Epithelial cell of proximal tubule (primary cell): ENCODE data around the gene C1orf122. TPM values are rescaled to one million over a fixed set of nuclear protein-coding genes. Genes with fewer than 3 reads are reported as not detected.
"Not testable (repeated sequence)": the region's sequence is repeated elsewhere in the genome, so short reads cannot be mapped to it uniquely, and the experiment has no call there.

Experiments used
- DNase-seq: peaks from one replicate; pipeline ENCODE4 v3.0.0-alpha.2; 2011; ENCODE audit warnings: low read depth
- H3K4me3 ChIP-seq: 2 replicates; pipeline ENCODE4 v1.5.1; 2011; ENCODE audit warnings: low read depth, mild to moderate bottlenecking, low read length
- CTCF ChIP-seq: conservative IDR thresholded peaks from 2 replicates; pipeline ENCODE4 v1.5.1; 2012; ENCODE audit warnings: low read depth, mild to moderate bottlenecking, low read length
- total RNA-seq: library from RNA; depleted of rRNA; stranded (reverse); fragments of >200 nt; gene quantifications from 2 replicates; pipeline ENCODE4 v1.2.3, GENCODE V29; 2015

The C1orf122 gene
- total RNA-seq, 1 donor from 2014 or later: 95.2 TPM

- no peak for DNase-seq
- H3K4me3 ChIP-seq: no peak within 1 kb of the TSS
- TF ChIP-seq CTCF: no peak
Measured at GRCh38 chr1:37764888-37765441, 42.6 kb upstream of the C1orf122 start, which contains the start of gene EPHA10. Gene EPHA10 (minus strand): TSS chr1:37765120. CDS start chr1:37765066, 54 bp downstream.

- H3K4me3 ChIP-seq: no peak overlapping the region
- no peak for TF ChIP-seq CTCF
- DNase-seq: no peak
Measured at GRCh38 chr1:37765916-37766664, 41.5 kb upstream of the C1orf122 start.

GRCh38 chr1:37767488-37767887 lies 40.1 kb upstream of the C1orf122 start:
- H3K4me3 ChIP-seq: no peak overlapping the region
- no peak for DNase-seq
- no peak for TF ChIP-seq CTCF

GRCh38 chr1:37771440-37771839 lies 36.1 kb upstream of the C1orf122 start:
- not testable (repeated sequence) for H3K4me3 ChIP-seq, DNase-seq

- no peak for TF ChIP-seq CTCF
- DNase-seq: no peak
Measured at GRCh38 chr1:37776946-37777516, 30.6 kb upstream of the C1orf122 start.

GRCh38 chr1:37778654-37779053 lies 28.9 kb upstream of the C1orf122 start:
- H3K4me3 ChIP-seq: no peak overlapping the region
- DNase-seq: no peak
- no peak for TF ChIP-seq CTCF

More at GRCh38 chr1:37776946-37777516, 30.6 kb upstream of the C1orf122 start:
- H3K4me3 ChIP-seq: no peak overlapping the region

GRCh38 chr1:37782491-37782890 lies 25.1 kb upstream of the C1orf122 start:
- H3K4me3 ChIP-seq: no peak overlapping the region
- no peak for DNase-seq
- TF ChIP-seq CTCF: no peak
